SK-N-SH (cell line): ENCODE results near the gene SSBP2. TPM values are rescaled to one million over a fixed set of nuclear protein-coding genes. Genes with fewer than 3 reads are reported as not detected.

Source experiments
- CTCF ChIA-PET: fragments of 300-600, 350-600 bp; formaldehyde crosslinking; extraction: SDS; loops from one replicate; lab custom pipeline; 2021; lab: Yijun Ruan, JAX
- POLR2A ChIA-PET: fragments of 350-600 bp; sonication (Branson Sonifier 250); formaldehyde crosslinking; extraction: SDS; loops from one replicate; lab custom pipeline; 2020; ENCODE audit warnings: antibody characterized with exemption, inconsistent platforms; lab: Yijun Ruan, JAX
- DNase-seq: peaks from one replicate; pipeline ENCODE4 v3.0.0; 2012
- H2AFZ ChIP-seq: fragments of 200-600 bp; sonication (generic); 2 replicates; pipeline ENCODE4 v1.8.1; 2016; ENCODE audit warnings: antibody characterized with exemption, mild to moderate bottlenecking, low read depth
- H3F3A ChIP-seq: fragments of 200-600 bp; sonication (generic); replicated peaks from 2 replicates; pipeline ENCODE3; 2016; ENCODE audit warnings: antibody characterized with exemption, mild to moderate bottlenecking; ENCODE audit not compliant: insufficient read depth
- H3K27ac ChIP-seq, 2 experiments: fragments of 200-500 bp in 1 of 2; fragments of 200-600 bp in 1 of 2; sonication (Bioruptor generic) in 1 of 2; sonication (generic), shearing (Covaris generic) in 1 of 2; 2 replicates each; pipeline versions ENCODE4 v1.5.1 to v1.6.1; 2014 to 2016; ENCODE audit warnings: low read depth in 2 of 2, inconsistent platforms in 1 of 2, low read length in 1 of 2, mild to moderate bottlenecking in 1 of 2, mixed read lengths in 1 of 2
- H3K27me3 ChIP-seq: fragments of 200-600 bp; sonication (generic), shearing (Covaris generic); 2 replicates; pipeline ENCODE4 v1.6.1; 2016; ENCODE audit warnings: mixed run types; ENCODE audit not compliant: insufficient read depth
- H3K36me3 ChIP-seq, 2 experiments: fragments of 200-500 bp in 1 of 2; fragments of 200-600 bp in 1 of 2; sonication (Bioruptor generic) in 1 of 2; sonication (generic) in 1 of 2; replicated peaks in 1 of 2; 2 replicates each; pipeline versions ENCODE3 to v1.5.1; 2014 to 2016; ENCODE audit warnings: low read length in 1 of 2, mild to moderate bottlenecking in 1 of 2; ENCODE audit not compliant: insufficient read depth in 2 of 2, control insufficient read depth in 1 of 2
- H3K4me1 ChIP-seq, 2 experiments: fragments of 200-500 bp in 1 of 2; fragments of 200-600 bp in 1 of 2; sonication (Bioruptor generic) in 1 of 2; sonication (generic), shearing (Covaris generic) in 1 of 2; 2 replicates each; pipeline versions ENCODE4 v1.5.1 to v1.6.1; 2014 to 2016; ENCODE audit warnings: low read depth in 1 of 2, low read length in 1 of 2, mixed run types in 1 of 2; ENCODE audit not compliant: insufficient read depth in 2 of 2, control insufficient read depth in 1 of 2
- H3K4me2 ChIP-seq: fragments of 200-600 bp; sonication (generic), shearing (Covaris generic); 2 replicates; pipeline ENCODE4 v1.6.1; 2017; ENCODE audit warnings: mixed run types
- H3K4me3 ChIP-seq, 2 experiments: fragments of 200-500 bp in 1 of 2; fragments of 200-600 bp in 1 of 2; sonication (Bioruptor generic) in 1 of 2; sonication (generic), shearing (Covaris generic) in 1 of 2; 2 replicates each; pipeline versions ENCODE4 v1.5.1 to v1.8.1; 2014 to 2016; ENCODE audit warnings: low read depth in 2 of 2, inconsistent platforms in 1 of 2, low read length in 1 of 2, mild to moderate bottlenecking in 1 of 2, mixed read lengths in 1 of 2, moderate library complexity in 1 of 2
- H3K79me2 ChIP-seq: fragments of 200-600 bp; sonication (generic); 2 replicates; pipeline ENCODE4 v1.8.1; 2017; ENCODE audit warnings: mild to moderate bottlenecking; ENCODE audit not compliant: insufficient read depth
- H3K9ac ChIP-seq: fragments of 200-600 bp; sonication (generic); 2 replicates; pipeline ENCODE4 v1.6.1; 2017; ENCODE audit warnings: mixed run types
- H3K9me2 ChIP-seq: fragments of 200-600 bp; sonication (generic); 2 replicates; pipeline ENCODE4 v1.6.1; 2017; ENCODE audit warnings: mixed run types
- H3K9me3 ChIP-seq: fragments of 200-600 bp; sonication (generic); 2 replicates; pipeline ENCODE4 v1.6.1; 2017; ENCODE audit warnings: mixed run types, mild to moderate bottlenecking, moderate library complexity
- H4K20me1 ChIP-seq: fragments of 200-600 bp; sonication (generic); 2 replicates; pipeline ENCODE4 v1.6.1; 2017; ENCODE audit warnings: mild to moderate bottlenecking, mixed run types; ENCODE audit not compliant: insufficient read depth
- EP300 ChIP-seq, 2 experiments: IDR thresholded peaks; 2 replicates each; pipeline versions ENCODE4 v1.4.0 to v1.6.1; 2012; ENCODE audit warnings: borderline replicate concordance in 1 of 2, low read depth in 1 of 2, low read length in 1 of 2
- FOSL2 ChIP-seq: IDR thresholded peaks from 2 replicates; pipeline ENCODE4 v1.4.0; 2012; ENCODE audit warnings: low read depth, mild to moderate bottlenecking, moderate library complexity, borderline replicate concordance
- GATA2 ChIP-seq: sonication (generic); formaldehyde crosslinking; IDR thresholded peaks from 2 replicates; pipeline ENCODE4 v1.5.0; 2020; ENCODE audit warnings: mild to moderate bottlenecking, missing genetic modification reagents
- JUND ChIP-seq: IDR thresholded peaks from 2 replicates; pipeline ENCODE4 v1.4.0; 2012
- MEF2A ChIP-seq: IDR thresholded peaks from 2 replicates; pipeline ENCODE4 v1.4.0; 2012; ENCODE audit warnings: low read depth, borderline replicate concordance
- POLR2AphosphoS5 ChIP-seq: IDR thresholded peaks from 2 replicates; pipeline ENCODE4 v1.6.1; 2012; ENCODE audit warnings: low read depth, low read length
- RCOR1 ChIP-seq: fragments of 150-350 bp; IDR thresholded peaks from 2 replicates; pipeline ENCODE4 v1.6.1; 2017; ENCODE audit warnings: antibody characterized with exemption, low read length
- SMC3 ChIP-seq: IDR thresholded peaks from 2 replicates; pipeline ENCODE4 v1.6.1; 2012; ENCODE audit warnings: low read depth, low read length, improper control_type of control experiment
- TEAD4 ChIP-seq: IDR thresholded peaks from 2 replicates; pipeline ENCODE4 v1.4.0; 2012; ENCODE audit warnings: mild to moderate bottlenecking, borderline replicate concordance; ENCODE audit not compliant: insufficient read depth
- WGBS: methylation state at CpG from one replicate; pipeline ENCODE4 v1.1.6; 2017; ENCODE audit warnings: low lambda C conversion rate; 5-methylcytosine and 5-hydroxymethylcytosine counted together
- polyA plus RNA-seq, 3 experiments: library from polyadenylated mRNA; depleted of rRNA; stranded (reverse); fragments of >200 nt; gene quantifications; 2 replicates each; pipeline ENCODE4 v1.2.3, GENCODE V29; 2012
- TF ChIP-seq, protein P1 (sequence below): IDR thresholded peaks from 2 replicates; pipeline ENCODE4 v1.4.0; 2012; ENCODE audit warnings: low read depth, borderline replicate concordance
- TF ChIP-seq, protein P2 (sequence below): IDR thresholded peaks from 2 replicates; pipeline ENCODE4 v1.6.1; 2012; ENCODE audit warnings: mild to moderate bottlenecking, low read depth, low read length, moderate library complexity
- TF ChIP-seq, protein P3 (sequence below): IDR thresholded peaks from 2 replicates; pipeline ENCODE4 v1.4.0; 2012; ENCODE audit warnings: low read depth
- TF ChIP-seq, protein P4 (sequence below): fragments of 150-350 bp; IDR thresholded peaks from 2 replicates; pipeline ENCODE4 v1.6.1; 2017; ENCODE audit warnings: antibody characterized with exemption, low read length, low read depth, borderline replicate concordance

The SSBP2 gene
- polyA plus RNA-seq, 1 of the 3 experiments (the other 2 are of a cell fraction): 35.3 TPM

DNA sequence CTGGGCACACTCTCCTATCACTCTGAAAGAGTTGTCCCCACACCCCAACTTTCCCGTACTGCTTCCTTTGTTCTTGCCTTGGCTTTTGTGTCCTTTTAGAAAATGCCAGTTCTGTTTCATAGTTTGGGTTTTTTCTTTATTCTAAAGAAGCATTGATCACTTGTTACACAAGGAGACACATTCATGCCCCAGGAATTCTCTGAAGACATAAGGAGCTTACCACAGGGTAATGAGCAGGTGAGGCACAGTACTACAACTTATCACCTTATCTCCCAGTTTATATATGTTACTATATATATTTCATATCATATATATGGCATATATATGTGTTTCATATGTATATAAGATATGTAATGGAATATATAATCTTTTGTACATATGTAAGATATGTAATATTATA is 6.5 kb upstream of the SSBP2 start:
- no peaks in the 10 kb centered on the region for H3K27me3 ChIP-seq
- ChIA-PET CTCF (no interaction called here), POLR2A (no interaction called here)
- no peaks in the 10 kb centered on the region for H3K9me2 ChIP-seq
- H3F3A ChIP-seq: peaks cover 4% of the 10 kb centered on the region
- H4K20me1 ChIP-seq: no peaks in the 10 kb centered on the region
- no peak for TF ChIP-seq RCOR1
- TF ChIP-seq, protein P1, sequence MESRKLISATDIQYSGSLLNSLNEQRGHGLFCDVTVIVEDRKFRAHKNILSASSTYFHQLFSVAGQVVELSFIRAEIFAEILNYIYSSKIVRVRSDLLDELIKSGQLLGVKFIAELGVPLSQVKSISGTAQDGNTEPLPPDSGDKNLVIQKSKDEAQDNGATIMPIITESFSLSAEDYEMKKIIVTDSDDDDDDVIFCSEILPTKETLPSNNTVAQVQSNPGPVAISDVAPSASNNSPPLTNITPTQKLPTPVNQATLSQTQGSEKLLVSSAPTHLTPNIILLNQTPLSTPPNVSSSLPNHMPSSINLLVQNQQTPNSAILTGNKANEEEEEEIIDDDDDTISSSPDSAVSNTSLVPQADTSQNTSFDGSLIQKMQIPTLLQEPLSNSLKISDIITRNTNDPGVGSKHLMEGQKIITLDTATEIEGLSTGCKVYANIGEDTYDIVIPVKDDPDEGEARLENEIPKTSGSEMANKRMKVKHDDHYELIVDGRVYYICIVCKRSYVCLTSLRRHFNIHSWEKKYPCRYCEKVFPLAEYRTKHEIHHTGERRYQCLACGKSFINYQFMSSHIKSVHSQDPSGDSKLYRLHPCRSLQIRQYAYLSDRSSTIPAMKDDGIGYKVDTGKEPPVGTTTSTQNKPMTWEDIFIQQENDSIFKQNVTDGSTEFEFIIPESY: no peak
- no peak for TF ChIP-seq SMC3
- TF ChIP-seq, protein P2, sequence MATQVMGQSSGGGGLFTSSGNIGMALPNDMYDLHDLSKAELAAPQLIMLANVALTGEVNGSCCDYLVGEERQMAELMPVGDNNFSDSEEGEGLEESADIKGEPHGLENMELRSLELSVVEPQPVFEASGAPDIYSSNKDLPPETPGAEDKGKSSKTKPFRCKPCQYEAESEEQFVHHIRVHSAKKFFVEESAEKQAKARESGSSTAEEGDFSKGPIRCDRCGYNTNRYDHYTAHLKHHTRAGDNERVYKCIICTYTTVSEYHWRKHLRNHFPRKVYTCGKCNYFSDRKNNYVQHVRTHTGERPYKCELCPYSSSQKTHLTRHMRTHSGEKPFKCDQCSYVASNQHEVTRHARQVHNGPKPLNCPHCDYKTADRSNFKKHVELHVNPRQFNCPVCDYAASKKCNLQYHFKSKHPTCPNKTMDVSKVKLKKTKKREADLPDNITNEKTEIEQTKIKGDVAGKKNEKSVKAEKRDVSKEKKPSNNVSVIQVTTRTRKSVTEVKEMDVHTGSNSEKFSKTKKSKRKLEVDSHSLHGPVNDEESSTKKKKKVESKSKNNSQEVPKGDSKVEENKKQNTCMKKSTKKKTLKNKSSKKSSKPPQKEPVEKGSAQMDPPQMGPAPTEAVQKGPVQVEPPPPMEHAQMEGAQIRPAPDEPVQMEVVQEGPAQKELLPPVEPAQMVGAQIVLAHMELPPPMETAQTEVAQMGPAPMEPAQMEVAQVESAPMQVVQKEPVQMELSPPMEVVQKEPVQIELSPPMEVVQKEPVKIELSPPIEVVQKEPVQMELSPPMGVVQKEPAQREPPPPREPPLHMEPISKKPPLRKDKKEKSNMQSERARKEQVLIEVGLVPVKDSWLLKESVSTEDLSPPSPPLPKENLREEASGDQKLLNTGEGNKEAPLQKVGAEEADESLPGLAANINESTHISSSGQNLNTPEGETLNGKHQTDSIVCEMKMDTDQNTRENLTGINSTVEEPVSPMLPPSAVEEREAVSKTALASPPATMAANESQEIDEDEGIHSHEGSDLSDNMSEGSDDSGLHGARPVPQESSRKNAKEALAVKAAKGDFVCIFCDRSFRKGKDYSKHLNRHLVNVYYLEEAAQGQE: no peak
- TF ChIP-seq TEAD4: no peak
- TF ChIP-seq, protein P3, sequence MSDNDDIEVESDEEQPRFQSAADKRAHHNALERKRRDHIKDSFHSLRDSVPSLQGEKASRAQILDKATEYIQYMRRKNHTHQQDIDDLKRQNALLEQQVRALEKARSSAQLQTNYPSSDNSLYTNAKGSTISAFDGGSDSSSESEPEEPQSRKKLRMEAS: no peak
- TF ChIP-seq EP300 (IDR thresholded peaks at IDR 0.05; ENCODE audit: borderline replicate concordance in 1 of 2, low read depth in 1 of 2, low read length in 1 of 2): no peak
- TF ChIP-seq POLR2AphosphoS5: no peak
- no peak for TF ChIP-seq MEF2A
- TF ChIP-seq FOSL2: no peak
- TF ChIP-seq JUND: no peak
- no peak for TF ChIP-seq GATA2
- TF ChIP-seq, protein P4, sequence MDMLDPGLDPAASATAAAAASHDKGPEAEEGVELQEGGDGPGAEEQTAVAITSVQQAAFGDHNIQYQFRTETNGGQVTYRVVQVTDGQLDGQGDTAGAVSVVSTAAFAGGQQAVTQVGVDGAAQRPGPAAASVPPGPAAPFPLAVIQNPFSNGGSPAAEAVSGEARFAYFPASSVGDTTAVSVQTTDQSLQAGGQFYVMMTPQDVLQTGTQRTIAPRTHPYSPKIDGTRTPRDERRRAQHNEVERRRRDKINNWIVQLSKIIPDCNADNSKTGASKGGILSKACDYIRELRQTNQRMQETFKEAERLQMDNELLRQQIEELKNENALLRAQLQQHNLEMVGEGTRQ: no peak
- H3K27ac ChIP-seq: no peak overlapping the region
- WGBS: 95% methylated on average over 1 of the region's 1 CpG
- peaks cover 0 to 9% of the 10 kb centered on the region in 2 experiments; a peak in 2 of 4 replicates for H3K4me1 ChIP-seq
- no peak overlapping the region for H3K9ac ChIP-seq
- DNase-seq: no peak
- no peaks in the 10 kb centered on the region for H3K9me3 ChIP-seq
- no peak overlapping the region for H3K4me3 ChIP-seq
- no peak overlapping the region for H3K4me2 ChIP-seq
- H2AFZ ChIP-seq: no peak overlapping the region
- H3K79me2 ChIP-seq: no peaks in the 10 kb centered on the region
- H3K36me3 ChIP-seq: no peaks in the 10 kb centered on the region
